NCI-H2107 treated with DMSO at 0.1 percent for 48 hours (cell line): Measurements from ENCODE around the gene ATG101.

Experiments
- DNase-seq: peaks from one replicate; lab custom pipeline; 2025; ENCODE audit not compliant: unreplicated experiment; lab: John Stamatoyannopoulos, UW

ATG101 gene

GRCh38 chr12:52079576-52080402 is 10.0 kb downstream of the ATG101 start, which contains the start of gene SMIM41:
Gene SMIM41 (plus strand): TSS chr12:52079704. CDS start chr12:52079780, 76 bp downstream.
- no peak for DNase-seq

GRCh38 chr12:52080403-52081251 is 10.8 kb downstream of the ATG101 start:
- no peak for DNase-seq

DNA sequence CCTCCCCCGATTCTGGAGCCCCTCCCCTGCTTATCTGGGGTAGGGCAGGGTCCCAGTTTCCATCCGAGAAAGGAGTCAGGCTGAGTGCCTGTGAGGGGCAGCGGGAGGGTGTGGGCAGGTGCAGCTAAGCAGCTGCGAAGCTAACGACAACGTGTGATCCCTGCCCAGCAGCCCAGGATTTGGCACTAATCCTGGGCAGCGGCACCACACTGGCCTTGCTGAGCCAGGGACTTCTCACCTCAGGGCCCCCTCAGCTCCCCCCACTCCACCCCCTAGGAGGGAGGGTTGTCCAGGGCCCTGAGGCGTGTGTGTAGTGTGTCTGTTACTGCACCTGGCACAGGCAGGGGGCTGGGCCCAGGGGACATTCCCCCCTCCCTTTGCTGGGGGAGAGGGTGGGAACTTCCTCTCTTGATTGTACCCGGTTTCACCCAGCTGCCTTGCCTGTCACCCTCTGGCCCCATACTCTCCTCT is 11.5 kb downstream of the ATG101 start:
- DNase-seq, result peak; percentile 77

DNA sequence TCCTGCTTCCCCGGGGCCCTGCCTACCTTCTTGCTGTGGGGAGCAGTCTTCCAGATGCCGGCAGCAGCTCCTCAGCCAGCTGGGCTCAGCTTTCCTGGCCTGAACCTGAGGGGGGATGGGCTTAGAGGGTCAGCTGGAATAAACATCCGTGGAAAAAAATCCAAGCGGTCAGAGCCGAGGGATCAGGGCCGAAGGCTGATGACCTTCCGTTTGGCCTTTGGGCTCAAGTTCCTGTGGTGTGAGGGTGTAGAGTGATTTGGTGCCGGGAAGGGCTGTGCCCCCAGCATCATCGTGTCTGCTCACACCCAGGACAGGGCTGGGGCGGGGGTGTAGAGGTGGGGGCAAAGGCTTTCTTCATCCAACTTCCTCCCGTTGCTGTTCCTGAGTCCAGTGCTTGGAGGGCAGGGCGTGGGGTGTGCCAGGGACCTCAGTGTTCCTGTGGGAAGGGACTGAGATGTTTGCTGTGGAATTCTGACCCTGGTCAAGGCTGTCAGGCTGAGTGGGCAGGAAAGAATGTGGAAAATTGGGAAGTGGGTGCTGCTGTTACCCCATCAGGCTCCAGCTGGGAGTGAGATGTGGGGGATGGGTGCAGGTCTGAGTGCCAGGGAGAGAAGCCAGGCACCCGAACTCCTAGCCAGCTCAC is 12.4 kb downstream of the ATG101 start:
- DNase-seq, result no peak

DNA sequence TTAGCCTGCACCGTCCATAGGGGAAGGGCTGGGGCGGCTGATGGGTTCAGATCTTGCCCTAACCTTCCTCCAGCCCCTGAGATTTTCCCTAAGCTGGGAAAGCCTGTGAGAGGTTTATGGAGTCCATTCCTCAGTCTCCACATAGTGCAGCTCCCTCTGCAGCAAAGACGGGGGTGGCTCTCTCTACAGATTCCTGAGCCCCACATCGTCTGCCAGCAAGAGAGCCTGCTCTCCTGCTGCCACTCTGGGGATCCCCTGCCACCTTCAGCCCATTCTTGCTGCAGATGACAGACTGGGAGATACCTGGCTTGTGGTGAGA is 12.8 kb downstream of the ATG101 start:
- DNase-seq, result peak; percentile 47

GRCh38 chr12:52082988-52083637 is 13.3 kb downstream of the ATG101 start:
- DNase-seq, result peak; percentile 89

DNA sequence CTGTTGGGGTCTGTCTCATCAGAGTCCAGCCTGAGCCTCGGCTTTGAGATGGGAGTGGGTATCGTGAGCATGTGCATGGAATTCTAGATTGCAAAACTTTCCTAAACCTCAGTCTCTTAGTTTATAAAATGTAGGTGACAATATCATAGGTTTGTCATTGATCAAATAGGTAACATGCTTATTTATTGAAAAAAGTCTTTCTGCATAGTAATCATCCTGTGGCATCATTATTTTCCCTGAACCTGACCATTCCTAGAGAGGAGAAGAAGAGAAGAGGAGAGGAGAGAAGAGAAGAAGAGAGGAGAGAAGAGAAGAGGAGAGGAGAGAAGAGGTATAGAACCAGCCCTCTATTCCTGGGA is 13.8 kb downstream of the ATG101 start:
- DNase-seq, result no peak

DNA sequence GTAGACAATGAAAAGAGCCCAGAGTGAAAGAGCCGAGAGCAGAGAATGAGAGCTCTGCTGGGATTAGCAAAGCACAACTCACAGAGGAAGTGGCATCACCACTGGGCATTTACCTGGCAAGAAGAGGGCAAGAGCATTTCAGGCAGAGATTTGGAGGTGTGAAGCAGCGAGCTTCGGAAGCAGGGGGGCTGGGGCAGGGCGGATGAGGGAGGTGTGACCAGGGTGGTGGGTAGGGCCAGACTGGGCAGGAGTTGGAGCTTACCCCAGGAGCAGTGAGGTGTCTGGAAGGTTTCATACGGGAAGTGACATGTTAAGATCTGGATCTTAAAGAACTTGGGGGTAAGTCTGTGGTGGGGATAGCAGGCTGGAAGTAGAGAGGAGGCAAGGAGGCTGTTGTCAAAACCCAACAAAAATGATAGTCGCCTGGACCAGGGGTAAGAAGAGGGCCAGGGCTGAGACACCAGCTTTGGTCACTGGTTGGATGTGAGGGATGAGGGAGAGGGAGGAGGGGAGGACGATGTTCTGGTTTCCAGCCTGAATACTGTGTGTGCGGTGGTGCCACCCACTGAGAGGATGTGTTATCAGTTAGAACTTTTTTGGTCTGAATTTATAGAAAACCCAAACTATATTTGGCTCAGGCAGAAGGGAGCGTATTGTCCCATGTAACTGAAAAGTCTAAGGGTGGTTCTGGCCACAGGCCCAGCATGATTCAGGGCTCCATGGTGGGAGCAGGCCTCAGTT is 14.9 kb downstream of the ATG101 start:
- no peak for DNase-seq

DNA sequence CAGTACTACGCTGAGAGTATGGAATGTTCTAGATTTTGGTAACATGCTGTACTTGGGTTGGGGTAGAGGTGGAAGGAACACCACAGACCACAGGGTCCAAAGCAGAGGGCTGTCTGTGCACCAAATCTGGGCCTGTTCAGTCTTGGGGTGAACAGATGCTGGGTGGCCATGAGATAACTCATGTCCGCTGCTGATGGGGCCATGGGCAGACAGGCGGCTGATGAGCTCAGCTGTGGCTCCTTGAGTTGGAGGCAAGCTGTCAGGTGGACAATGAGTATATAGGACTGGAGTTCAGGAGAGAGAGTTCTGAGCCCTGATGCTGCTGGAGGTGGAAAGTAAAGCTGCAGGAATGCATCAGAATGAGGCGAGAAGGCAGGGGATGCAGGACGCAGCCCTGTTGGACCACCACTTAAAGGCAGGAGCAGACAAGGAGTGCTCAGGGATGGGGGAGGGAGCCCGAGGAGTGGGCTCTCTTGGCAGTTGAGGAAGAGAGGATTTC is 16.0 kb downstream of the ATG101 start:
- no peak for DNase-seq

GRCh38 chr12:52086366-52086765 is 16.6 kb downstream of the ATG101 start:
- DNase-seq, result peak; percentile 35

DNA sequence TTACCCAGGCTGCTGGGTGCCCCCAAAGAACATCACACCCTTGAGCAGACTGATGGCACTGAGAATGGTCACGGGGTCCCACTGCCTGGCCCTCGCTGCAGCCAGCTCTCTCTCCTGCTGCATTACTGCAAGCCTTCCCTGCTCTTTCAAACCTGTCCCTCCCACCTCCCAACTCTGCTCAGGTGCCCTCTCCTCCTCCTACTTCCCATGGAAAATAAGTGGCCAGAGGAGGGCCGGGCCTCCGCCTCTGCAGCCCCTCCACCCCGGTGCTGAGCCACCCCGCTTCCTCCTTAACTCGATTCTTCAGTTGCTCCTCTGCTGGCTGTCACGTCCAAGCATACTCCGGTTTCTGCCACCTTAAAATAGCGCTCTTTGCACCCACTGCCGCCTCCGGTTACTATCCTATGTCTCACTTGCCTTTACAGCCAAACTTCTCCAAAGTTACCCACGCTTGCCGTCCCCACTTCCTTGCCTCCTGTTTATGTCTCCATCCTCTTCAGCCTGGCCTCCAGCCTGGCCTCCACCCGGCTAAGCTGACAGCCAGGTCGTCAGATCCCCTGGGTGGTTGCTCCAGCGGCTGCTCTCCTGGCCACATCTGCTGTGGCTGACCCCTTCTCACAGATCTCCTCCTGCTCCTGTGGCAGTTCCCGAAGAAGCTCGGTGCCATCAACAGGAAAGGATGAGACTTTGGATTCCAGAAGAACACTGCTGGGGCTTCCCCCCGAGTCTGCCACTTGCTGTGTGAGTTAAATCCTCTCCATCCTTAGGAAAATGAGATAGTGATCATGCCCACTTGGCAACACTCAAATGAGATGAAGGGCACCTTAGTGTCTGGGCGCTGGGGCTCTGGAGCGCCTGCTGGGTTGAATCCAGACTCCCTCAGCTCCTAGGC is 17.4 kb downstream of the ATG101 start:
- DNase-seq, result no peak

DNA sequence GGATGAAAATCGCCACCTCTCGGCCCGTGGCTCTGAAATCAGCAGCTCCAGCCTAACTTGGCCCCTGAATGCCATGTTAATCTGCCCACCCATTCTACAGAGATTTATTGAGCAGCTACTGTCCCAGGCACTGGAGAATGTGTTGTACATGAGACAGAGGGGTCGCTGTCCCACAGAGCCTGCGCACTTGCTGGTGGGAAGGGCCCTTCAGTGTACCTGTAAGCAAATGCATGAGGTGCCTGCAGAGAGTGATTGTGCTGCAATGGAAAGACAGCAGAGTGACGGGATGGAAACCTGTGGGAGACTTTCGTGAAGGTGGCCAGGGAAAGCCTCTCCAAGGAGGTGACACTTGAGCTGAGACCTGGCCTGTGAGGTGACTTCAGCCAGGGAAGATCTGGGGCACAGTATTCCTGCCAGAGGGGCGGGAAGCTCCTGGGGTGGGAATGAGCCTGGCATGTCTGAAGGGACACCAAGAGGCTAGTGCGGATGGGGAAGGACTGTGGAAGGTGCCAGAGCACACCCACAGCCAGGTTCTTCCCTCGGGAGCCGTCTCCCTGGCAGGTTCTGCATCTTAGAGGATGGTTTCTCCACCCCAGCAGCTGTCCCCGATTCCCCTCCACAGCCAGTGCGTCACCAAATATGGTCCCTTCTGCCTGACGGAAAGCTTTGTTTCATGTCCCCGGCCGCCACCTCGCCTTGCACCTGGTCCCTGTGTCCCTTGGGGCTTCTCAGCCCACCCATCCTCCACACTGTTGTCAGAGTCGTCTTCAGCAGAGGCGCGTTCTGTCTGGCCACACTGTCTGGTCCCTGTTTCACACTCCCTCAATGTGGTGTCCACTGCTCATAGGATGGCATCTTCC is 18.4 kb downstream of the ATG101 start:
- DNase-seq, result peak; percentile 94

GRCh38 chr12:52089491-52089890 is 19.7 kb downstream of the ATG101 start:
- no peak for DNase-seq

DNA sequence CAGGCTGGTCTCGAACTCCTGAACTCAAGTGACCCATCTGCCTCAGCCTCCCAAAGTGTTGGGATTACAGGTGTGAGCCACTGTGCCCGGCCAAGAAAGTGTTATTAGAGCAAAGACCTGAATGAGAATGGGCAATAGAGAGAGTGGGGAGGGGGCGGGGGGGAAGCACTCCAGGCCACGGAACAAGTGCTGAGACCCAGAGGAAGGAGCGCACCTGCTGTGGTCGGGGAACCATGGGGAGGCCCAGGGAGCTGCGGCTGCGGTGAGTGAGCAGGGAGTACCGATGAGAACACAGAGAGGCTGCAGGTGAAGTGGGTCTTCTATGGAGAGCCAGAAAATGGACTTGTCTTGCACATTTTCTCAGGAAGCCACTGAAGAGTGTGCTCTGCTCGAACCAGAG is 20.5 kb downstream of the ATG101 start:
- DNase-seq, result peak; percentile 92

DNA sequence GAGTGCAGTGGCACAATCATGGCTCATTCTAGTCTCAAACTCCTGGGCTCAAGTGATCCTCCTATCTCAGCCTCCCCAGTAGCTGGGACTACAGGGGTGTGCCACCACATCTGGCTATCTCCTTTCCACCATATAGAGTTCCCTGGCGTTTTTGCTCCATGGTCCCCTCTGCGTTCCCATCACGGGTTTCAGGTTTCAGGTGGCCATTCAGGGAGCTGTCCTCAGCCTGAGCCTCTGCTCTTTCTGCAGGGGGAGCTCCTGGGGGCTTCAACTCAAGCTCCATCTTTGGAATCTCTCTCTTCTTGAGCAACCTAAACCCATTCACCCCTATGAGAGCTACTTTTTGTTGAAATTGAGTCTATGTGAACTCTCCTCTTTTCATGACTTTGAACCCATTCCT is 21.3 kb downstream of the ATG101 start:
- DNase-seq, result no peak

DNA sequence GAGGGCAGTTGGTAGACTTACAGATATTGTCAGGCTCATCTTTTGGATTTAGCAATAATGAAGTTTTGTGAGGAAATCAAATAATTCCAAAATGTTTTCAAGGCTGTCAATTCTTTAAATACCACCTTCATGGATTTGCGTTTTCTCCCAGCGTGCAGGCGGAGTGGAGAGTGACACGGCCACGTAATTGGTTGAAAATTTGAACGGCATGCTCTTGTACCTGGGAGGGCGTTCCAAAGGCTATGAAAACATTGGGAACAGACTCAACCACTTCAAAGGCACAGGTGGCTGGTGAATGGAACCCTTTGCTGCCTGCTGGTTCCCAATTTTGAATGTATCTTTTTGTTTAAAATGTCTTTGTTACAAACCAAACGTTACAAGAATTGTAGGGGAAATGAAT is 22.1 kb downstream of the ATG101 start:
- DNase-seq, result peak; percentile 97

- no peak for DNase-seq
Observed at GRCh38 chr12:52093346-52093745, 23.6 kb downstream of the ATG101 start.

DNA sequence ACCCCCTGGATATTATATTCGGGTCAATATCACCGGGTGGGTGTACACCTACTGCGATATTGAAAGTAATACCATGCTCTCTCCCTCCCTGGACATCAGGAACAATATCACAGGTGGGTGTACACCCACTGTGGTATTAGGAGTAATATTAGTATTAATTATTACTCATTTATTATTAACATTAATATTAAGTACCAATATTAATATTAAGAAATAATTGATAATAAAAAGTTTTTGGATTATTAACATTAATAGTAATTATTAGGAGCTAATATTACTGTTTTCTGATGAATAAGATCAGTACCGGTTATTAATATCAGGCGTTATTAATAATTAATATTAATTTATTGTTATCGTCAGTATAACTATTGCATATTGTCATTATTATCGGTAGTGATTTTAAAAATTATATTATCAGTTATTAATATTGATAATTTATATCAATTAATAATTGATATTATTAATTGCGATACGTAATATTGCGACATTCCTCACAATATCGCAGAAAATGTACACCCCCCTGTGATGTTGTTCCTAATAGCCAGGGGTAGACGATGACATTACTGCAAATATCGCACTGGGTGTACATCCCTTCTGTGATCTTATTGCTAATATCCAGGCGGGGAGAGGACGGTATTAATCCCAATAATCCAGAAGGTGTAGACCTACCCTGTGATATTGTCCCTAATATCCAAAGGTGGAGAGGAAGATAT is 26.7 kb downstream of the ATG101 start:
- DNase-seq, result no peak
